NCI-H187 (cell line): ENCODE results near the gene SMIM24.

ENCODE experiments used
- DNase-seq, 2 experiments: peaks; one replicate each; lab custom pipeline; 2025; lab: John Stamatoyannopoulos, UW

SMIM24 gene

DNA sequence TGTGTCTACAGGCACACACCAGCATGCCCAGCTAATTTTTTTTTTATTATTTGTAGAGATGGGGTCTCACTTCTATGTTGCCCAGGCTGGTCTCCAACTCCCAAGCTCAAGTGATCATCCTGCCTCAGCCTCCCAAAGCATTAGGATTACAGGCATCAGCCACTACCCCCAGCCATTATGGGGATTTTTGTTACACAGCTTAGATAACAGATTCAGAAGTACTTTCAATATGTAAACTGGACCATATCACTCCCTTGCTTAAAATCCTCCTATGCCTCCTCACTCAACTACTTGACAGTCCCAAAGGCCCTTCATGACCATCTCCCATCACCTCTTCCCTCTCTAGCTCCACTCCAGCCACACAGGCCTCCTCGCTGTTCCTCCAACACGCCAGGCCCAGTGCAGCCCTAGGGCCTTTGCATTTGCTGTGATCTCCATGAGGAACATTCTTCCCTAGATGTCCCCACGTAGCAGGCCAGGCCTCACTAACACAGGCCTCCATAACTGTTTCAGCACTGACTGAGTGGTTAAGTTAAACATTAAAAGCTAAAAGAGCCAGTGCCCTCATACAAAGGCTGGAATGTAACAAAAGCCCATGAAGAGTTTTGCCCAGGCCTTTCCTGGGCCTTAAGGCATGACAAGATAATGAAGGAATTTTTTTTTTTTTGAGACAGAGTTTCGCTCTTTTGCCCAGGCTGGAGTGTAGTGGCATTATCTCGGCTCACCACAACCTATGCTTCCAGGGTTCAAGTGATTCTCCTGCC, 17.6 kb upstream of the SMIM24 start:
- DNase-seq = no peak

DNA sequence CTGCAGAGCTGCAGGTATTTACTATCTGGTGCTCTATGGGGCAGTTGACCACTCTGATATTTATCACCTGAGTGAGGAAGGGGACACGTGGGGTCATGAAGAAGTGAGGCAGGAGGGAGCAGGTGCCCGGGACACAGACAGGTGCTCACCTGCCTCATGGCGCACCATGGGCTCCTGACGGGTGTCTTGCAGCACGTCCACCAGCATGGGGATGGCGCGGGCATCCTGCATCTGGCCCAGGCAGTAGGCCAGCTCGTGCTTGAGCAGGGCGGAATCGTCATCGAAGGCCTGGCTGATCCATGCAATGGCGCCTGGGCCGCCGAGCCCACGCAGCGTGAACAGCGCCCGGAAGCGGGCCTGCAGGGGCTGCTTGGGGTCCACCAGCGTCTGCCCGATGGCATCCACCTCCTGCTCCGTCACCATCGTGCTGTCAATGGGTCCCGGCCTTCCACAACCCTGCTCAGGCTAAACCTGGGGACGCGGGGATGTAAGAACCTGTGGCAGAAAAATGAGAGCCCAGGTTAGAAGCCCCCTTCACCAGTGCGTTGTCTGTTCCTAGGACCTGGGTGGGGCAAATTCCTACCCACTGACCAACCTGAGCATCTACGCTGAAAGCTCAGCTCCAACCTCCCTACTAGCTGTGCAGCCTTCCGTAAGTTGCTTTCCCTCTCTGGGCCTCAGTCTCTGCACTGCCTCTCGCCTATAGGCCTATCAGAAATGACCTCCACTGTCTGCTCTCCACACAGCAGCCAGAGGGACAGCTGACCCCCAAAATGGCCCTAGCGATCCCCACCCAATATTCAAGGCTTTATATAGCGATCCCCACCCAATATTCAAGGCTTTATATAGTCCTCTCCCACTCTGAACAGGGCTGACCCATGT, 16.3 kb upstream of the SMIM24 start:
- no peak for DNase-seq

DNA sequence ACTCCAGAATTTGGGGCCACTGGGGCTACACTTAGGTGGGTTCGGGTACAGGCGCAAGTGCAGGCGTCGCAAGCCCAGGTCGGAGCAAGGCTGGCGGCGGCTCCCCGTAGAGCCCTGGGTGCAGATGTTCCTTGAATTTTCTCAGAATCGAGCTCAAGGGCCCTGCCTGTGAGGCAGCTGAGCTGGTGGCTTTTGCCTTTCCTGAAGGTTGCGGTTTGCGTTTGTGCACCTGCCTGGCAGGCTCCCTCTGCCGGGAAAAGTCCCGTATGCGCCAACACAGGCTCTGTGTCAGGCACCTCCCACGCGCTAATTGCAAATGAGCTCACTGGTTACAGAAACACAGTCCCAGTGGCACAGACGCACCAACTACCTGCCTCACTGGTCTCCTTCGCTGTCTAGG, 14.2 kb upstream of the SMIM24 start:
- DNase-seq = no peak

DNA sequence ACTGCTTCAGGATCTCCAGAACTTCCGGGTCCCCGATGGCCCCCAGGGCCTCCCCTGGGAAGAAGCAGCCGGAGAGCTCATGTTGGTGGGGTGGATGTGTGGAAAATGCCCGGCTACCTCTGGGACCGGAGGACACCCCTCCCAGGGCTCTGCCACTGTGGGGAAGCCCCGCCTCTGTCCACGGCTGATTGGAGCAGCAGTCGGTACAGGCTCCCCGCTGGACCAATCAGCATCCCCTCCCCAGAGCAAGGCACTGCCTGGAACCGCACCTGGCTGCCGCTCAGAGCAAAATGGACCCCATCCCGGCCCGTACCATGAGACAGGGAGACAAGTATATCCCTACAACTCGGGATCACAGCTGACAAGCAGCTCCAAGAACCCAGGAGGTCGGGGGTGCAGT, 13.7 kb upstream of the SMIM24 start:
- DNase-seq = no peak

DNA sequence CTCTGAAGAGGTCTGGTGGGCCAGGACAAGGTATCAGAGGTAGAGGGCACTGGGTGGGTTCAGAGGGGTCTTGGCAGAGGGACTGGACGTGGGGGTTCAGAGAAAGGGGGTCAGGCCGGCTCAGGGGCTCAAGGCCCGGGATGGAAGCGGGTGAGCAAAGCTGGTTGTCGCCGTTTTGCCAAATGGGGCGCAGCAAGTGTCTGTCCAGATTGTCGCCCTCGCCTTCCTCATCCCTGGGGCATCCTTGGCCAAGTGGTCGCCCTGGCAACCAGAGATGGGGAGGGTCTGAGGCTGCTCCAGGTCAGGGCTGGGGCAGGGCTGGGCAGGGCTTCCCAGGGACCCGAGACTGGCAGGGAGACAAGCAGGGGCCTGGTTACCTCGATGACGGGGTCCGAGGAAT, 13.3 kb upstream of the SMIM24 start:
- no peak for DNase-seq

DNA sequence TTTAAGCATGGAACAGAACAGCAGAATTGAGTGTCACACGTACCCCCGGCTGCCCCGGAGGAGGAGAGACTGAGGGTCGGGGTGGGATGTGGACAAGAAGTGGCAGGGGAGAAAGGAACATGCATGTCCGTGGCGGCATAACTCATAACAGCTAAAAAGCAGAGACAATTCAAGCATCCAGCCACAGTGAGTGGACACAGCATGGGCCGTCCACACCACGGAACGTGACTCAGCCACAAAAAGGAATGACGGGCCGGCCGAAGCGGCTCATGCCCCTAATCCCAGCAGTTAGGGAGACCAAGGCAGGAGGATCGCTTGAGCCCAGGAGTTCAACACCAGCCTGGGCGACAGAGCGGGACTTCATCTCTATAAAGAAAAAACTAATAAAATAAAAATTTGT, 12.6 kb upstream of the SMIM24 start:
- no peak for DNase-seq

DNA sequence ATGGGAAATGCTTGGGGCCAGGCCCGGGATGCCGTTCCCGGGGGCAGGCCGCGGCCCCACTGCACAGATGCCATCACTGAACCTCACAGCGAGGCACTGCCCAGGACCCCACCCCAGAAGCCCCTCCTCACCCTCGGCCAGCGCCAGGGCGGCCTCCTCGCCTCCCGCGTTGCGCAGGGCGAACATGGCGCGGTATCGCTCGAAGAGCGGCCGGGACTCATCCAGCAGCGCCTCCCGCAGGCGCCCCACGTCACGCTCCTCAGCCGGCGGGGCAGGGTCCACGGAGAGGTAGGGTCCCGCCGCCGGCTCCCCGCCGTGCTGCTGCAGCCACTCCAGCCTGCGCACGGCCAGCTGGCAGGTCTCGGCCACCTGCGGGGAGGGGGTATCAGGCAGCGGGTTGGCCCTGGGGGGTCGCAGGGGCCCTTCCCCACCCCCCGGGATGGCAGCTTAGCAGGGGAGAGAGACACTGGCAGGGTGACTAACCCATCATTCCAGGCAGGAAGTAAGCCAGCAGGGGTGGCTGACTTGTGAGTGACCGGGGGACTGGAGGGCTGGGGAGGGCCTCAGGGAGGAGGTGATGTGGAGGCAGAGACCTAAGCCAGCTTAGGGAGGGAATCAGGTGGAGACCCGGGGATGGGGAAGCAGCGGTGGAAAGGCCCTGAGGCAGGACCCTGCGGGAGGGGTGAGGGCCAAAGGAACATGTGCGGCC, 12.0 kb upstream of the SMIM24 start:
- no peak for DNase-seq

DNA sequence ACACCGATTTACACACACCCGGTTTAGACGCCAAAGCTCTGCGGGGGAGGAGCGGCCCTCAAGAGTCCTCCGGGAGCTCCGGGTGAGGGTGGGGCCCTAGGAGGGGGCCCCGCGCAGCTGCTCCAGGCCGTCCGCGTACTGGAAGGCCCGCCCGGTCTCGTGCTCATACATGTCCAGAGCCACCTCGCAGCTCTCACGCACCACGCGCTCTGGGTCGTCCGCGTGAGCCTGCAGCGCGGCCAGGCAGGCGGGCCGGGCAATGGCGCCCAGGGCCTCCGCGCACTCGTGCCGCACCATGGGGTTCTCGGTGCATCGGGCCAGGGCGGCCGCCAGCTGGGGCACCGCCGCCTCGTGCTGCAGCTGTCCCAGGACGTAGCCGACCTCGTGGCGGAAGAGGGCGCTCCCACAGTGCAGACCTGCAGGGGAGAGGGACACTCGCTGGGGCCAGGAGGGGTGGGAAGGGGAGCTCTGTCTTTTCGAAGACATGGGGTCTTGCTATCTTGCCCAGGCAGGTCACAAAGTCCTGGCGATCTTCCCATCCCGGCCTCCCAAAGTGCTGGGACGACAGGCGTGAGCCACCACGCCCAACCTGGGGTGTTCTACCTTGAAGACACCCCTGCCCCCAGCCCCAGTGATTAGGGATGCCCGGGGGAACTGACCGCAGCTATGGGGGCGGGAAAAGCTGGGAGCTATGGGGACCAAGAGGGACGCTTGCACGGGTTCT, 11.2 kb upstream of the SMIM24 start:
- no peak for DNase-seq

DNA sequence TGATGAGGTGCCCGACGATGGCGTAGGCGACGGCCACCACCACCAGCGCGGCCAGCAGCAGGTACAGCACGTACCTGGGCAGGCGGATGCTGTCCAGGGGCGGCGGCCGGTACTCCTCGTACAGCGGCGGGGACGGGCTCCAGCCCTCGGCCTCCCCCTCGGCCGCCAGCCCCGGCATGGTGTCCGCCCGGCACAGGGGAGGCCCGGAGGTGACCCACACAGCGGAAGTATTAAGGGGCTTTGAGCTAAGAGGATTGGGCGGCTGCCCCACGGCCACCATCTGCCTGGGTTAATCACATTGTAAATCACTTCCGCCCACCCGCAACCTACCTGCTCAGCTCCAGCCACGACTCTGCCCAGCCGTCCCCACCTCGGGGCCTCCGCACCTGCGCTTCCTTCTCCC, 2.9 kb upstream of the SMIM24 start, which contains the start of gene SMIM44:
Gene SMIM44, minus strand, starts transcription at position 216 of the 403 bp plus-strand sequence. Its CDS starts 38 bp downstream, at position 178.
- no peak for DNase-seq

DNA sequence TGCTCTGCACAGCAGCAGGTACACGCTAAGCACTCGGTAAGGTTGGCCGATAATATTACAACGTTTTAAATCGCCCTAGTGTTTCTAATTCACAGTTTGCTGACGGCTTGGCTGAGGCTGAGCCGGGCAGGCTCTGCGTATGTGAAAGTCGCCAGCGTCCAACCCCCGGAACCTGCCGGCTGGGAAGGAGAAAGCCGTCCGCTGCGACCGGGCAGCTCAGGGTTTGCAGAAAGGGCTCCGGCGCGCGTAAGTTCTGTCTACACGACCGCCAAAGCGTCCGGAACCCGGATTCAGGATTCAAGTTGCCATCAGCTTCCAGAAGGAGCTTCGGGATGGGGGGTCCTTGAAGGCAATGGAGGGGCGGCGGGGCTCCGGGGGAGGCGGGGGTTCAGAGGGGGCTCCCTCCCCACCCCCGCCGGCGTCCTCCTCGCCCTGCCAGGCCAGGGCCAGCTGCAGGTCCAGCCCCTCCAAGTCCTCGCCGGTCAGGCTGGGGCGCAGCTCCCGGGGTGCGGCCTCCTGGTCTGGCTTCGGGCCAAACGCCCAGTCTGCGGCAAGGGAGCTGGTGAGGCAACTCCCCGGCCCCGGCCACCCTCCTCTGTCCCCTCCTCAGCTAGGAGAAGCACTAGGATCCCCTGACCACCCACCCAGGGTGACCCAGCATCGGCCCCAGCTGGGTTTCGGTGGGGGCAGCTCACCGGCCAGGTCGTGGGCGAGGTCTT, 2.3 kb upstream of the SMIM24 start:
- DNase-seq = no peak

DNA sequence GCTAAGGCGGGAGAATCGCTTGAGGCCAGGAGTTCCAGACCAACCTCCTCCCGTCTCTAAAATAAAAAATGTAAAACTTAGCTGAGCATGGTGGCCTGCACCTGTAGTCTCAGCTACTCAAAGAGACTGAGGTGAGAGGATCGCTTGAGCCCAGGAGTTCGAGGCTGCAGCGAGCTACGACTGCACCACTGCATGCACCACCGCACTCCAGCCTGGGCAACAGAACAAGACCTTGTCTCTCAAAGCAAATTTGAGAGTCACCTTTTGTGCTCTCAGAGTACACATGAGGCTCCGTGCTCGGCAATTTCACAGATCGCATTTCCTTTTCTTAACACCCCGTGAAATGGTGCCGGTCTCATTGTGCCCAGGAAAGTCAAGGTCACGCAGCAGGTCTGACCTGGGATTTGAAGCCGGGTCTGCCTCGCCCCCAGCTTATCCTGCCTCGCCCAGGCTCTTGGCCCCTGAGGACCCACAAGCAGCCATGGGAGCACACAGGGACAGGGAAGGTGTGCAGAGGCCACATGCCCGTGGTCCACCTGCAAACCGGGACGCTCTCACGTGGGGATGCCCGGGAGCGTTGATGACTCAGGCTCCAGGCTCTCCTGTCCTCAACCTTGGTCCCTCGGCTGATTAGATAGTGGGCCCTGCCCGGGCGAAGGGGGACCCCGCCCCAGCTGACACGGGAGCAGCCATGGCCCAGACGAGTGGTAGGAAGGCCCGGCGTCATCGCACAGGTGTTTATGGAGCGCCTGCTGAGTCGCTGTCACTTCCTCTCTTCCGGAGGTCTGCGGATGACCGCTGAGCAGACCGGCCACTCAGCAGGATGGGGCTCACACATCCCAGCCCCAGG, 1.1 kb upstream of the SMIM24 start:
- DNase-seq = no peak

DNA sequence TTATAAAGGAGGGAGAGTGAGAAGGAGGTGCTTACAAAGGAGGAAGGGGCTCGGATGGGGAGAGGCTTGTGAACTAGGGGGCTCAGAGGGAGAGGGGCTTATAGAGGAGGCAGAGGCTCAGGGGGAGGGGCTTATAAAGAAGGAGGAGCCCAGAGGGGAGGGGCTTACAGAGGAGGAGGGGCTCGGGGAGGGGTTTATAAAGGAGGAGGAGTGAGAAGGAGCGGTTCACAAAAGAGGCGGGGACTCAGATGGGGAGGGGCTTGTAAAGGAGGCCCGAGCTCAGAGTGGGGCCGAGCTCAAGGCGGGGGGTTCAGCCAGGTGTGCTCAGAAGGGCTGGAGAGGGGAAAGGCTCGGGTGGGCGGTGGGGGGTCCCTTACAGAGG, 500 bp downstream of the SMIM24 start:
- DNase-seq = no peak

DNA sequence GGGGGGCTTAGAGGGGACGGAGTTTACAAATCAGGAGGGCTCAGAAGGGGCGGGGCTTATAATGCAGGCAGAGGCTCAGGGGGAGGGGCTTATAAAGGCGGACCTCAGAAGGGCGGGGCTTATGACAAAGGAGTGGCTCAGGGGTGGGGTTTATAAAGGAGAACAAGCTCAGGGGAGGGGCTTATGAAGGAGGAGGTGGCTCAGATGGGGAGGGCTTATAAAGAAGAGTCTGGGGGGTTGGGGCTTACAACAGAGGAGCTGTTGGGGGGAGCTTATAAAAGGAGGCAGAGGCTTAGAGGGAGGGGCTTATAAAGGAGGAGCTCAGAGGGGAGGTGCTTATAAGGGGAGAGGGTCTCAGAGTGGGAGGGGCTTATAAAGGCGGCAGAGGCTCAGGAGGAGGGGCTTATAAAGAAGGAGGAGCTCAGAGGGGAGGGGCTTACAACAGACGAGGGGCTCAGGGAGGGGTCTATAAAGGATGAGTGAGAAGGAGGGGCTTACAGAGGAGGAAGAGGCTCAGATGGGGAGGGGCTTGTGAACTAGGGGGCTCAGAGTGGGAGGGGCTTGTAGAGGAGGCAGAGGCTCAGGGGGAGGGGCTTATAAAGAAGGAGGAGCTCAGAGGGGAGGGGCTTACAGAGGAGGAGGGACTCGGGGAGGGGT, 1.0 kb downstream of the SMIM24 start:
- no peak for DNase-seq

DNA sequence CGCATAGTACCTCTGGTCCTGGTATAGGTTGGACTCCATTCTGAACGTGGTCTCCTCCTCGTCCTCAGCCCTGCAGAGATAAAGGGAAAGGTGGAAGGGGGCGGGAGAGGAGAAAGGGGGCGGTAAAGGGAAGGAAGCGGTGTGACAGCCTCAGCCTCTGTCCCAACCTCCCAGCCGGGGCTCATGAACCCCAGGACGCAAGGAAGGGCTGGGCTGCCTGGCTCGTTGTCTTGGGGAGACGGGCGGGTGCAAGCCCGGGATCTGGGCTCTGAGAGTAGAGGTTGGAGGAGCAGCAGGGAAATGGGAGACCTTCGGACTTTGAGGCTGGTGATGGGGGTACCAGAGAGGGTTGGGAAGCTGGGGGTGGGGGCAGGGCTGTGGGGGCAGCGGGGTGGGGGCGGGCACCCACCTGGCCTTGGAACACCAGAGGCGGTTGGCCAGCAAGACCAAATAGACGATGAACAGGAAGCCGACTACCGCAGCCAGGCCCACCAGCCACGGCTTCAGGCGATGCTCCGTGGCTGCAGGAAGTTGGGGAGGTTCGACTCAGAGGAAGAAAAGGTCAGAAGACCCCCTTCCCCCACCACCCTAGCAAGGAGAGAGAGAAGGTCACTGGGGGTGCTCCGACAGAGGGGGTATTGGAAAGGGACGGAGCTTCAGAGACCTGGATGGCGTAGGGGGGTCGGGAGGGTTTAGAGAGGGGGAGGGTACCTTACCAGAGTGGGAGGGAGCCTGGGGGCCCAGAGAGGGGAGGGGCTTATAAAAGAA, 1.7 kb downstream of the SMIM24 start:
- no peak for DNase-seq

DNA sequence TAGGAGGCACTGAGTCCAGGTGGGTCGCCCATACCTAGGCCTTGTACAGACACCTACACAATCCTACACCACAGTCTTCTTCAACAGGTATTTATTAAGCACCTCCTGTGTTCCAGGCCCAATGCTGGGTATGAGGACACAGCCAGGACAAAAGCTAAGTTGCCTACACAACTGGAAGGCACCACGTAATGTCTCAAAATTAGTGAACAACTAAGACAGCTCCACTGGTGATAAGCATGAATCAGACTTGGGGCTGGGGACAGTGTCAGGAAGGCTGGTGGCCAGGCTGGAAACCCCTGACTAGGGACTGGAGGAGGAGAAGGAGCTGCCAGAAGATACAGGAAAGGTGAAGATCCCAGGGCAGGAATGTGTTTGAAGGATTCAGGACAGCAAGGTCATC, 2.4 kb downstream of the SMIM24 start:
- DNase-seq = no peak

DNA sequence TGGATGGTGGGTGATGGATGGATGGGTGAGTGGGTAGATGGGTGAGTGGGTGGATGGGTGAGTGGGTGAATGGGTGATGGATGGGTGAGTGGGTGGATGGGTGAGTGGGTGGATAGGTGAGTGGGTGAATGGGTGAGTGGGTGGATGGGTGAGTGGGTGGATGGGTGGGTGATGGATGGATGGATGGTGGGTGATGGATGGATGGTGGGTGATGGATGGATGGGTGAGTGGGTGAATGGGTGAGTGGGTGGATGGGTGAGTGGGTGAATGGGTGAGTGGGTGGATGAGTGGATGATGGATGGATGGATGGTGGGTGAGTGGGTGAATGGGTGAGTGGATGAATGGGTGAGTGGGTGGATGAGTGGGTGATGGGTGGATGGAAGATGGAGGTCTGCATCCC, 2.8 kb downstream of the SMIM24 start:
- DNase-seq = no peak

DNA sequence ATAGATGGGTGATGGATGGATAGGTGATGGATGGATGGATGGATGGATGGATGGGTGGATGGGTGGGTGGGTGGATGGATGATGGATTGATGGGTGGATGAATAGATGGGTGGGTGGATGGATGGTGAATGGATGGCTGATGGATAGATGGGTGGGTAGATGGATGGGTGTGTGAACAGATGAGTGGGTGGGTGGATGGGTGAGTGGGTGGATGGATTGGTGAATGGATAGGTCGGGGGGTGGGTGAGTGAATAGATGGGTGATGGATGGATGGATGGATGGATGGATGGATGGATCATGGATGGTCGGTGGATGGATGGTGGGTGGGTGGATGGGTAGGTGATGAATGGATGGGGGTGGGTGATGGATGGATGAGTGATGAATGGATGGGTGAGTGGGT, 3.5 kb downstream of the SMIM24 start:
- no peak for DNase-seq

DNA sequence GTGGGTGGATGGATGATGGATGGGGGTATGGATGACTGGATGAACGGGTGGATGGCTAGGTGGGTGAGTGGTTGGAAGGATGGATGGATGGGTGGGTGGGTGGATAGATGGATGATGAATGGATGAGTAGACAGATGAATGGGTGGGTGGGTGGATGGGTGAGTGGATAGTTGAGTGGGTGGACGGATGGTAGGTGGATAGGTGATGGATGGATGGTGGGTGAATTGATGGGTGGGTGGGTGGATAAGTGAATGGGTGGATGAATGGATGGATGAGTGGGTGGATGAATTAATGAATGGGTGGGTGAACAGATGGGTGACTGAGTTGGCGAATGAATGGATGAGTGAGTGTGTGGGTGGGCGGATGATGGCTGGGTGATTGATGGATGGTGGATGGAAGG, 4.9 kb downstream of the SMIM24 start:
- no peak for DNase-seq

DNA sequence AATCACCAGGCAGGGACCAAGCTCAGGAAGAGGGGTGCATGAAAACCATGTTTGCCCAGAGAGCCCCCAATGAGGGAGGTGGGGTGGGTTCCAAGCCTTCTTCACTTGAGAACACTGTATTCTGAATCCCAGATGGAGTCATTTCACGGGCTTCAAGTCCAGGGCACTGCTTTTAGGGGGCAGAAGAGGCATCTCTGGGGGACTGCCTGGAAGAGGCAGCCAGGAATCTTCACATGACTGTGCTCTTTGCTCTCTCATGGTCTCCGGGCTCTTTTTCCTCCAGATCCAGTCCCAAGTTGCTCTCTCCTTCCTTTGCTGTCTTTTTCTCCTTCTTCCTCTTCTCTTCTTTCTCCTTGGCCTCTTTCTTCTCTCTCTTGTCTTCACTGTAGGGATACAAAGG, 5.7 kb downstream of the SMIM24 start:
- DNase-seq = no peak
